Fibroblast of mammary gland (primary cell): ENCODE measurements around the gene OR13F1.
"Not testable (repeated sequence)": the region's sequence is repeated elsewhere in the genome, so short reads cannot be mapped to it uniquely, and the experiment has no call there.

Source experiments
- DNase-seq: peaks from one replicate; pipeline ENCODE4 v3.0.0-alpha.2; 2010; ENCODE audit warnings: low read depth
- H3K4me3 ChIP-seq: 2 replicates; pipeline ENCODE4 v1.5.1; 2011; ENCODE audit warnings: low read depth, mild to moderate bottlenecking, low read length, moderate library complexity; ENCODE audit not compliant: control insufficient read depth
- CTCF ChIP-seq: conservative IDR thresholded peaks from 2 replicates; pipeline ENCODE4 v1.5.1; 2011; ENCODE audit warnings: low read depth, low read length, inconsistent platforms; ENCODE audit not compliant: control insufficient read depth, insufficient read depth

The OR13F1 gene

GRCh38 chr9:104494808-104495207 lies 9.3 kb upstream of the OR13F1 start:
- DNase-seq = peak; percentile 11
- TF ChIP-seq CTCF = peak; percentile 30

GRCh38 chr9:104503440-104503839 lies 623 bp upstream of the OR13F1 start:
- H3K4me3 ChIP-seq = no peak overlapping the region
- no peak for TF ChIP-seq CTCF
- DNase-seq = no peak

More at GRCh38 chr9:104494808-104495207, 9.3 kb upstream of the OR13F1 start:
- H3K4me3 ChIP-seq = no peak overlapping the region

- DNase-seq = no peak
- no peak overlapping the region for H3K4me3 ChIP-seq
- no peak for TF ChIP-seq CTCF
These were observed 2.5 kb downstream of the OR13F1 start for GRCh38 chr9:104506565-104506964.

GRCh38 chr9:104514901-104515300 lies 10.8 kb downstream of the OR13F1 start:
- TF ChIP-seq CTCF = no peak
- H3K4me3 ChIP-seq = no peak overlapping the region
- no peak for DNase-seq

- DNase-seq, H3K4me3 ChIP-seq: not testable (repeated sequence)
These were observed 16.2 kb downstream of the OR13F1 start for GRCh38 chr9:104520241-104520640.

GRCh38 chr9:104527109-104527508 lies 23.0 kb downstream of the OR13F1 start, which contains the start of gene OR13C4:
TSS of gene OR13C4 (minus strand) at chr9:104527209. CDS start at chr9:104527209, 0 bp downstream.
- no peak for TF ChIP-seq CTCF
- no peak within 1 kb of the TSS for H3K4me3 ChIP-seq

GRCh38 chr9:104536756-104537155 lies 32.7 kb downstream of the OR13F1 start, which contains the start of gene OR13C3:
TSS of gene OR13C3 (minus strand) at chr9:104536856. CDS start at chr9:104536723, 133 bp downstream.
- no peak for DNase-seq
- no peak within 1 kb of the TSS for H3K4me3 ChIP-seq
- no peak for TF ChIP-seq CTCF

More at GRCh38 chr9:104527109-104527508, 23.0 kb downstream of the OR13F1 start, which contains the start of gene OR13C4:
- no peak for DNase-seq
